HUES64 (cell line): Measurements from ENCODE around the gene SPTAN1.
A peak's percentile ranks its signal among the peaks of the same experiment; 100 is the strongest.
"Not testable (repeated sequence)": the region's sequence is repeated elsewhere in the genome, so short reads cannot be mapped to it uniquely, and the experiment has no call there.

Experiments used
- H3K27ac ChIP-seq: 2 replicates; pipeline ENCODE4 v1.7.0; 2013; ENCODE audit warnings: low read depth, low read length, inconsistent platforms
- H3K27me3 ChIP-seq: 2 replicates; pipeline ENCODE4 v1.6.1; 2013; ENCODE audit warnings: mild to moderate bottlenecking, low read length; ENCODE audit not compliant: insufficient read depth
- H3K36me3 ChIP-seq: 2 replicates; pipeline ENCODE4 v1.6.1; 2013; ENCODE audit warnings: mild to moderate bottlenecking, low read length; ENCODE audit not compliant: insufficient read depth
- H3K4me1 ChIP-seq: 2 replicates; pipeline ENCODE4 v1.6.1; 2013; ENCODE audit warnings: mild to moderate bottlenecking, low read length, moderate library complexity; ENCODE audit not compliant: insufficient read depth
- H3K4me3 ChIP-seq: 2 replicates; pipeline ENCODE4 v1.5.1; 2013; ENCODE audit warnings: mild to moderate bottlenecking, low read length, moderate library complexity
- H3K9ac ChIP-seq: 2 replicates; pipeline ENCODE4 v1.6.1; 2013; ENCODE audit warnings: mild to moderate bottlenecking, low read depth, low read length
- H3K9me3 ChIP-seq: 2 replicates; pipeline ENCODE4 v1.6.1; 2013; ENCODE audit warnings: low read depth, low read length; ENCODE audit not compliant: insufficient read depth
- WGBS: fragments of 150-250, 120-280 bp; methylation state at CpG from one replicate; pipeline ENCODE4 v1.1.7; 2013; ENCODE audit warnings: missing lambda C conversion rate; 5-methylcytosine and 5-hydroxymethylcytosine counted together

Gene SPTAN1

DNA sequence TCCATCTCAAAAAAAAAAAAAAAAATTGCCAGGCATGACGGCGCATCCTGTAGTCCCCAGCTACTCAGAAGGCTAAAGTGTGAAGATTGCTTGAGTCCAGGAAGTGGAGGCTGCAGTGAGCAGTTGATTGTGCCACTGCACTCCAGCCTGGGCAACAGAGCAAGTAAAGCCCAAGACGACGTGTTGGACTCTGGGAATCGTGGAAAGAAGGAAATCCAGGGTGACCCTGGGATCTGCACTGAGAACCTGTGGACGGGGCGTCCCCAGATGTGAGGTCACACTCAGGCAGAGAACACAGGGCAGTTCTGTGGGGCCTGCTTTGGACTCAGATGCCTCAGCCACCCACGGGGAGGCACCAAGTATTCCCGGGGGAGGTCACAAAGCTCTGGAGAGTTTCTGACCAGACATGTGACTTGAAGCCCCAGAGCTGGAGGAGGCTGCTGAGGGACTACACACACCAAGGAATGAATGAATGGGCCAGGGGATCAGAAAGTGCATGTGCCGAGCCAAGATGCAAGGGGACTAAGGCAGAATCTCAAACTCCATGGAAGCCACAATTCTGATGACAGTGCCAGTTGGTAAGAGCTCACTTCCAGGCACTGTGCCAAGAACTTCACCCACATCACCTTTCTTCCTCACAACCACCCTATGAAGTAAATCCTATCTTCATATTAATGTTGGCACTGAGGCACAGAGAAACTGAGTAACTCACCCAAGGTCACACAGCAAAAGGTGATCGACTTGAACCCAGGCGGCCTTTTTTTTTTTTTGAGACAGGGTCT lies 91.3 kb downstream of the SPTAN1 start:
- peaks cover 16% of the 10 kb centered on the region for H3K36me3 ChIP-seq
- H3K27ac ChIP-seq = no peak overlapping the region
- H3K4me1 ChIP-seq = no peaks in the 10 kb centered on the region
- 83% methylated on average over 12 of the region's 12 CpGs for WGBS
- H3K9me3 ChIP-seq = no peaks in the 10 kb centered on the region
- no peaks in the 10 kb centered on the region for H3K27me3 ChIP-seq
- no peak overlapping the region for H3K9ac ChIP-seq
- no peak overlapping the region for H3K4me3 ChIP-seq

DNA sequence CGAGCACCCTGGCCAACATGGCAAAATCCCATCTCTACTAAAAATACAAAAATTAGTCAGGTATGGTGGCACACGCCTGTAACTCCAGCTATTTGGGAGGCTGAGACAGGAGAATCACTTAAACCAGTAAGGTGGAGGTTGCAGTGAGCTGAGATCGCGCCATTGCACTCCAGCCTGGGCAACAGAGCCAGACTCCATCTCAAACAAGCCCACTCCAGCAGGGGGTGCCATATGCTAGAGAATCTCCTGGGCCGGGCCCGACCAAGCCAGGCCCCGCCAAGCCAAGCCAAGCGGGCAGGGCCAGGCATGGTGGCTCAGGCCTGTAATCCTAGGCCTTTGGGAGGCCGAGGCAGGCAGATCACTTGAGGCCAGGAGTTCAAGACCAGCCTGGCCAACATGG lies 95.8 kb downstream of the SPTAN1 start:
- H3K4me1 ChIP-seq, H3K9ac ChIP-seq, H3K36me3 ChIP-seq, H3K4me3 ChIP-seq, H3K27ac ChIP-seq, H3K27me3 ChIP-seq, H3K9me3 ChIP-seq: not testable (repeated sequence)
- 93% methylated on average over 9 of the region's 9 CpGs for WGBS

DNA sequence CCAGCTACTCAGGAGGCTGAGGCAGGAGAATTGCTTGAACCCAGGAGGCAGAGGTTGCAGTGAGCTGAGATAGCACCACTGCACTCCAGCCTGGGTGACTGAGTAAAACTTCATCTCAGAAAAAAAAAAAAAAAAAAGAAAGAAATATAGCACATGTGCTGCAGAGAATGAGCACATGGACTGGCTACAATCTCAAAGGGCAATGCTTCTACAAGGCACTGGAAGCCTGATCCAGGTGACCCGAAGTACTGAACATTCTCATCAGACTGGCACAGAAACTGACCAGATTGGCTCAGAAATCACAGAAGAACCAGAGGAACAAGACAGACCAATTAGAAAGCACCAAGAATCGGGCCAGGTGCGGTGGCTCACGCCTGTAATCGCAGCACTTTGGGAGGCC lies 99.4 kb downstream of the SPTAN1 start:
- Histone ChIP-seq H3K27ac (no peak overlapping the region), H3K4me3 (no peak overlapping the region), H3K4me1 (no peaks in the 10 kb centered on the region), H3K27me3 (no peaks in the 10 kb centered on the region), H3K9me3 (no peaks in the 10 kb centered on the region), H3K36me3 (0 out of 2 replicates have a peak, but pooled peaks cover 3% of the 10 kb centered on the region), H3K9ac (no peak overlapping the region)
- 96% methylated on average over 5 of the region's 5 CpGs for WGBS

DNA sequence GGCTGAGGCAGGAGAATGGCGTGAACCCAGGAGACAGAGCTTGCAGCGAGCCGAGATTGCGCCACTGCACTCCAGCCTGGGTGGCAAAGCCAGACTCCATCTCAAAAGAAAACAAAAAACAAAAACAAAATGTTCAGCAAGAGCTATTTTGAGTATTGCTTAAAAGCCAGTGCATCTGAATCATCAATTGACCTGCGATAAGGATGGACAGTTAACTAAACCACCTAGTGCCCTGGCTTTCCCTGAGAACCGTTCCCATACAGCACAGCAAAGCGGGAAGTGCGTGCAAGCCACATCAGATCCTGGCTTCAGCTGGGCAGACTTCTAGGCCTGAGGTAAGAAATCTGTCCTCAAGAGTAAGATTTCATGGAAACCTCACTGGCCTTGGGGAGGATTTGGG lies 101.5 kb downstream of the SPTAN1 start:
- 98% methylated on average over 8 of the region's 8 CpGs for WGBS
- H3K4me3 ChIP-seq = no peak overlapping the region
- H3K9me3 ChIP-seq = no peaks in the 10 kb centered on the region
- H3K27ac ChIP-seq = no peak overlapping the region
- no peaks in the 10 kb centered on the region for H3K4me1 ChIP-seq
- H3K9ac ChIP-seq = no peak overlapping the region
- H3K27me3 ChIP-seq = no peaks in the 10 kb centered on the region
- H3K36me3 ChIP-seq = 0 out of 2 replicates have a peak, but pooled peaks cover 3% of the 10 kb centered on the region

DNA sequence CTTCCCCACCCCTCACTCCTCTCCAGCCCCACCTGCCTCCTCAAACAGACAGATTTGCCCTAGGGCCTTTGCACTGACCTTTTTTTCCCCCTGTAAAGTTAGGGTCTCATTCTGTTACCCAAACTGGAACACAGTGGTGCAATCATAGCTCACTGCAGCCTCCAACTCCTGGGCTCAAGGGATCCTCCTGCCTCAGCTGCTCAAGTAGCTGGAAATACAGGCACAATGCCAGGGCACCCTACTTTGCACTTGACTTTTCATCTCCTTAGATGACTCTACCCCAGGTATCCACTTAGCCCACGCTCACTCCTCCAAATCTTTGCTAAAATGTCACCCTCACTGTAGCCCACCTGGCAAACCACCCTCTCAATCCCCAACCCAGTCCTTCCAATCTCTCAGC lies 102.1 kb downstream of the SPTAN1 start:
- no peaks in the 10 kb centered on the region for H3K4me1 ChIP-seq
- WGBS = 92% methylated on average over 1 of the region's 1 CpG
- no peak overlapping the region for H3K4me3 ChIP-seq
- H3K36me3 ChIP-seq = 0 out of 2 replicates have a peak, but pooled peaks cover 3% of the 10 kb centered on the region
- H3K27me3 ChIP-seq = no peaks in the 10 kb centered on the region
- H3K9ac ChIP-seq = no peak overlapping the region
- no peak overlapping the region for H3K27ac ChIP-seq
- no peaks in the 10 kb centered on the region for H3K9me3 ChIP-seq

DNA sequence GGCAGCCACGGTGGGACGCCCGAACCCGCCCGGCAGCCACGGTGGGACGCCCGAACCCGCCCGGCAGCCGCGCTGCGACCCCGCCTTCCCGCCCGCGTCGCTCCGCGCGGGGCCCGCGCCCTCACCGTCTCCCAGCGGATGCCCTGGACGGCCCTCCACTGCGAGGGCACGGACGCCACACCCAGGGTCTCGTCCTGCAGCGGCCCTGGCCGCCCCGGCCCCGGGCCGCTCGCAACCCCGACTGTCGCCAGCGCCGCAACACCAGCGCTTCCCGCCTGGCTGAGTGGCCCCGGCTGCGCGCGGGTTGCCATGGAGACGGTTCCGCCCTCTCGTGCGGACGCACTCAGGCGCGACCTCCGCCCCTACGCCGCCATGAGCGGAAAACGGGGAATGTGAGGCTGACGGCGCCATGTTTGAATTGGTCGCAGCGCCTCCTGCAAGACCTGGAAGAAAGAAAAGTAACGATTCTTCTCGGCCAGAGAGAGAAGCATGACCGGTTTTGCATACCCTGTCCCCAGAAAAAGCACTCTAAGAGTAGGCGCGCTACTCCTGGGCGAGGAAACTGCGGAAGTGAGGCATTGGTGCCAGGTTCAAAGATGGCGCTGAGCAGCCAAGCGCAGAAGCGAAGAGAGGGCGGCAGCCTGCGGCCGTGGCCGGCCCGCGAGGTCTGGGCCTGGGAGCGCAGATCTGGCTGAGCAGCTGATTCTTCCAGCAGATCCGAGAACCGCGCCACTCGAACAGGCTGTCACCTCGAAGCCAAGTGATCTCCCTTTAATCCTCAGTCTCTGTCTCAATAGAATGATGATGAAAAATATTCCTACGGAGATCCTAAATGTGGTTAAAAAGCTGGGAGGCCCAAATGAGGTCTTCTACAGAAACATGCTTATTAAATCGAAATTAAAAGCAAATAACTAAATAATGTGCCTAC lies 104.3 kb downstream of the SPTAN1 start, which contains the start of gene DYNC2I2:
DYNC2I2 (minus strand) TSS at position 432 of the 928 bp plus-strand sequence; CDS start at position 311, 121 bp downstream.
- Histone ChIP-seq H3K27ac (peak within 1 kb of the TSS; percentile 96), H3K9me3 (no peaks in the 10 kb centered on the region), H3K9ac (peak within 1 kb of the TSS; percentile 92), H3K36me3 (0 out of 2 replicates have a peak, but pooled peaks cover 3% of the 10 kb centered on the region), H3K4me1 (no peaks in the 10 kb centered on the region), H3K27me3 (no peaks in the 10 kb centered on the region), H3K4me3 (peak within 1 kb of the TSS; percentile 53)
- WGBS = 1% methylated on average over 86 of the region's 86 CpGs

DNA sequence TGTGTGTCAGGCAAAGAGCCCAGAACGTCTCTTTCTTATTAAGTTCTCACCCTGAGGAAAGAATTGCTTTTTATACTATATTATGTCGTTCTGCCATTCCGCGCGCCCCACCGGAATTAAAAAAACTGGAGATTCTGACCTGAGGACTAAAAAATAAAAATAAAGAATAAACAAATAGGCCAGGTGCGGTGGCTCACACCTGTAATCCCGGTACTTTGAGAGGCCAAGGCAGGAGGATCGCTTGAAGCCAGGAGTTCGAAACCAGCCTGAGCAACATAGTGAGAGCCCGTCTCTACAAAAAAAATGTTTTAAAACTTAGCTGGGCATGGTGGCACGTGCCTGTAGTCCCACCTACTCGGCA lies 104.9 kb downstream of the SPTAN1 start:
- Histone ChIP-seq H3K36me3 (0 out of 2 replicates have a peak, but pooled peaks cover 3% of the 10 kb centered on the region), H3K27ac (peak overlapping the region; percentile 96), H3K27me3 (no peaks in the 10 kb centered on the region), H3K9me3 (no peaks in the 10 kb centered on the region), H3K9ac (peak overlapping the region; percentile 92), H3K4me3 (peak overlapping the region; percentile 53), H3K4me1 (no peaks in the 10 kb centered on the region)
- WGBS = 93% methylated on average over 12 of the region's 13 CpGs

DNA sequence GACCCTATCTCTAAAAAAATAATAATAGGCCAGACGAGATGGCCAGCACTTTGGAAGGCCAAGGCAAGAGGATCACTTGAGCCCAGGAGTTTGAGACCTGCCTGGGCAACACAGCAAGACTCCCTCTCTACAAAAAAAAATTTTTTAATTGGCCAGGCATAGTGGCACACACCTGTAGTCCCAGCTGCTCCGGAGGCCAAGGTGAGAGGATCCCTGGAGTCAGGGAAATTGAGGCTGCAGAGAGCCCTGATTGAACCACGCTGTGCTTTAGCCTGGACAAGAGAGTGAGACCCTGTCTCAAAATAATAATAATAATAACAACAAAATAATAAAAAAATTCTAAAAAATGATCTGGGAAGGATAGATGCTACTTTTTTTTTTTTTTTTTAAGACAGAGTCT lies 105.4 kb downstream of the SPTAN1 start:
- 93% methylated on average over 2 of the region's 3 CpGs for WGBS
- H3K36me3 ChIP-seq = 0 out of 2 replicates have a peak, but pooled peaks cover 3% of the 10 kb centered on the region
- no peak overlapping the region for H3K27ac ChIP-seq
- H3K4me3 ChIP-seq = no peak overlapping the region
- no peaks in the 10 kb centered on the region for H3K4me1 ChIP-seq
- H3K9ac ChIP-seq = no peak overlapping the region
- H3K9me3 ChIP-seq = no peaks in the 10 kb centered on the region
- H3K27me3 ChIP-seq = no peaks in the 10 kb centered on the region

DNA sequence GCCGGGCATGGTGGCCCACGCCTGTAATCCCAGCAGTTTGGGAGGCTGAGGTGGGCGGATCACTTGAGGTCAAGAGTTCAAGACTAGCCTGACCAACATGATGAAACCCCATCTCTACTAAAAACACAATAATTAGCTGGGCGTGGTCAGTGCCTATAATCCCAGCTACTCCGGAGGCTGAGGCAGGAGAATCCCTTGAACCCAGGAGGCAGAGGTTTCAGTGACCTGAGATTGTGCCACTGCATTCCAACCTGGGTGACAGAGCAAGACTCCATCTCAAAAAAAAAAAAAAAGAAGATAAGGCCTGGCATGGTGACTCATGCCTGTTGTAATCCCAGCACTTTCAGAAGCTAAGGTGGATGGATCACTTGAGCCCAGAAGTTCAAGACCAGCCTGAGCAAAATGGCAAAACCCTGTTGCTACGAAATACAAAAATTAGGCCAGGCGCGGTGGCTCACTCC lies 114.1 kb downstream of the SPTAN1 start:
- not testable (repeated sequence) for H3K27ac ChIP-seq, H3K4me1 ChIP-seq, H3K9ac ChIP-seq, H3K4me3 ChIP-seq, H3K36me3 ChIP-seq, H3K27me3 ChIP-seq, H3K9me3 ChIP-seq
- WGBS = 92% methylated on average over 8 of the region's 8 CpGs

DNA sequence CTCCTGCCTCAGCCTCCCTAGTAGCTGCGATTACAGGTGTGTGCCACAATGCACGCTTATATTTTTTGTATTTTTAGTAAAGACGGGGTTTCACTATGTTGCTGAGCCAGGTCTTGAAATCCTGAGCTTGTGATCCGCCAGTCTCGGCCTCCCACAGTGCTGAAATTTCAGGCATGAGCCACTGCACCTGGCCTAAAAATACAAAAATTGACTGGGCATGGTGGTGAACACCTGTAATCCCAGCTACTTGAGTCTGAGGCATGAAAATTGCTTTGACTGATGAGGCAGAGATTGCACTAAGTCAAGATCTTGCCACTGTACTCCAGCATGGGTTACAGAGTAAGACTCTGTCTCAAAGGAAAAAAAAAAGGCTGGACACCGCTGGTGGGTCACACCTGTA lies 117.4 kb downstream of the SPTAN1 start:
- H3K36me3 ChIP-seq = no peaks in the 10 kb centered on the region
- H3K27ac ChIP-seq = no peak overlapping the region
- no peaks in the 10 kb centered on the region for H3K27me3 ChIP-seq
- H3K4me1 ChIP-seq = no peaks in the 10 kb centered on the region
- 92% methylated on average over 6 of the region's 6 CpGs for WGBS
- H3K4me3 ChIP-seq = no peak overlapping the region
- H3K9ac ChIP-seq = no peak overlapping the region
- H3K9me3 ChIP-seq = no peaks in the 10 kb centered on the region

DNA sequence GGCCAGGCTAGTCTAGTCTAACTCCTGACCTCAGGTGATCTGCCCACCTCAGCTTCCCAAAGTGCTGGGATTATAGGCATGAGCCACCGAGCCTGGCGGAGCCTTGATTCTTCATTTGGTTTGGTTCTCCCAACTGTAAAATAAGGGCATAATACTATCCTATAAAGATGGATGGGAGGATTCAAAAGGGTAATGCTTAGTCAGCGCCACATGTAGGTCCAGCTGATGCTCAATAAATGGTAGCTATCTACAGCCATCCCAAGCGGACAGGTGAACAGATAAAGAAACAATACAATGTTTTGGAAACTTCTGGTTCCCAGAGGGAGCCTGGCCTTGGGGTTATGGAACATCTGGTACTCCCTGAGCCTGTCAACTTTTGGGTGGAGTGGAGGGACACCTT lies 123.0 kb downstream of the SPTAN1 start:
- no peaks in the 10 kb centered on the region for H3K4me1 ChIP-seq
- no peak overlapping the region for H3K27ac ChIP-seq
- no peak overlapping the region for H3K9ac ChIP-seq
- no peak overlapping the region for H3K4me3 ChIP-seq
- no peaks in the 10 kb centered on the region for H3K36me3 ChIP-seq
- no peaks in the 10 kb centered on the region for H3K27me3 ChIP-seq
- 99% methylated on average over 4 of the region's 4 CpGs for WGBS
- H3K9me3 ChIP-seq = no peaks in the 10 kb centered on the region
